ENCODE data around the gene LCP2. TPM values are rescaled to one million over a fixed set of nuclear protein-coding genes. Genes with fewer than 3 reads are reported as not detected.

Gene LCP2
- total and polyA plus RNA-seq, 2 donors (not counting 1 experiment from before 2014, with no cell fraction given) = 11.7 to 13.9 TPM

GRCh38 chr5:170302653-170303501 is 5.3 kb upstream of the LCP2 start:
- Histone ChIP-seq H3K4me3 (ENCODE audit: control extremely low read depth in 1 of 5, extremely low read depth in 1 of 5, insufficient read depth in 1 of 5, low read depth in 2 of 5, low read length in 4 of 5) (peak overlapping the region in 1 of 5 experiments; percentile 19), H3K27me3 (replicated peaks in 1 of 4; ENCODE audit: control extremely low read depth in 1 of 4, control insufficient read depth in 3 of 4, insufficient read depth in 4 of 4, low read length in 3 of 4) (peaks cover 0 to 7% (median 0%) of the 10 kb centered on the region in 4 experiments), H3K4me1 (ENCODE audit: control insufficient read depth in 2 of 2, insufficient read depth in 2 of 2, low read length in 2 of 2) (peaks cover 23 to 29% of the 10 kb centered on the region in 2 donors), H3K27ac (ENCODE audit: low read length in 2 of 2) (no peak overlapping the region), H3K9me3 (ENCODE audit: control extremely low read depth in 1 of 3, control insufficient read depth in 2 of 3, insufficient read depth in 1 of 3, low read length in 2 of 3) (no peaks in the 10 kb centered on the region), H3K4me2 (replicated peaks; ENCODE audit: low read depth, low read length, poor library complexity, severe bottlenecking) (peak overlapping the region; percentile 72), H3K9ac (ENCODE audit: low read length) (peak overlapping the region; percentile 9), H2AFZ (ENCODE audit: insufficient read depth, low read depth, low read length, poor library complexity, severe bottlenecking) (peak overlapping the region; percentile 24), H3K36me3 (replicated peaks in 1 of 2; ENCODE audit: control extremely low read depth in 1 of 2, control insufficient read depth in 1 of 2, extremely low read depth in 1 of 2, insufficient read depth in 2 of 2, low read length in 1 of 2) (no peaks in the 10 kb centered on the region), H3K79me2 (ENCODE audit: control insufficient read depth, insufficient read depth, low read length) (peaks cover 4% of the 10 kb centered on the region), H4K20me1 (ENCODE audit: control insufficient read depth, insufficient read depth, low read length, poor library complexity, severe bottlenecking) (no peaks in the 10 kb centered on the region)
- peak; percentile 63 for ATAC-seq (ENCODE audit: low read depth)
- intact Hi-C loops (cut with micrococcal nuclease) = loop anchor here (1.0 to 5.0 kb wide), 2 partner anchors 10 to 36 kb away; no protein-coding TSS in a partner anchor
- ChIA-PET CTCF (interaction anchor here (1.0 to 1.9 kb wide), 5 partner anchors 20 to 37 kb away, joined by 3 to 10 read pairs (median 4); no protein-coding TSS in a partner anchor), POLR2A (interaction anchor here (1.7 kb wide), 1 partner anchor 31 kb away, joined by 4 read pairs; no protein-coding TSS in a partner anchor)
- TF ChIP-seq EZH2 (IDR thresholded peaks at IDR 0.05; ENCODE audit: borderline replicate concordance, insufficient read depth, low read depth, low read length, poor library complexity, severe bottlenecking) (no peak), CTCF (IDR thresholded peaks at IDR 0.05) (no peak)
- Mint-ChIP-seq H3K4me1 (peaks cover 39% of the 10 kb centered on the region), H3K27ac (peak overlapping the region; percentile 53), H3K9me3 (ENCODE audit: insufficient read depth) (no peaks in the 10 kb centered on the region), H3K27me3 (peaks cover 8% of the 10 kb centered on the region), H3K4me3 (peak overlapping the region; percentile 56)
- 17% methylated on average over 10 of the region's 17 CpGs for WGBS (ENCODE audit: insufficient coverage)
- peak; percentile 72 for DNase-seq

Measured in B cell (primary cell).